Right cardiac atrium (tissue), 5 donors: ENCODE measurements around the gene HTR3E. TPM values are rescaled to one million over a fixed set of nuclear protein-coding genes. Genes with fewer than 3 reads are reported as not detected.
"Not testable (repeated sequence)": the region's sequence is repeated elsewhere in the genome, so short reads cannot be mapped to it uniquely, and the experiment has no call there.

Experiments used
- ATAC-seq, 2 donors: fragments of 200-7000 bp; cut with Tn5 transposase; one replicate each; pipeline versions ENCODE4 v1.8.0 to v1.9.1; 2020; ENCODE audit warnings: moderate library complexity in 2 of 2, mild to moderate bottlenecking in 1 of 2
- DNase-seq, 3 donors: peaks; one replicate each; pipeline ENCODE4 v3.0.0-alpha.2; 2020
- H3K27ac ChIP-seq: one replicate; pipeline ENCODE4 v1.5.1; 2013; ENCODE audit warnings: mild to moderate bottlenecking, low read length, control low read depth, moderate library complexity
- H3K27me3 ChIP-seq: one replicate; pipeline ENCODE4 v1.6.1; 2013; ENCODE audit not compliant: control insufficient read depth, insufficient read depth
- H3K4me1 ChIP-seq: one replicate; pipeline ENCODE4 v1.6.1; 2013; ENCODE audit warnings: low read length; ENCODE audit not compliant: control insufficient read depth, insufficient read depth
- H3K4me3 ChIP-seq: one replicate; pipeline ENCODE4 v1.5.1; 2013; ENCODE audit warnings: low read length, control low read depth
- H3K9me3 ChIP-seq: one replicate; pipeline ENCODE4 v1.6.1; 2013; ENCODE audit warnings: low read length; ENCODE audit not compliant: control insufficient read depth
- WGBS: extraction: QIAGEN DNeasy Blood & Tissue Kit; methylation state at CpG from one replicate; pipeline ENCODE4 v1.1.7; 2013; 5-methylcytosine and 5-hydroxymethylcytosine counted together
- intact Hi-C, 4 donors: fragments of 100-400 bp; cut with DNase I; formaldehyde crosslinking; loops; one replicate each; pipeline versions ENCODE4 v1.11.0 to v1.14.0; 2022 to 2023
- polyA plus RNA-seq: library from polyadenylated mRNA; stranded (reverse); fragments of 200-250 nt; gene quantifications from one replicate; pipeline ENCODE4 v1.2.3, GENCODE V29; 2013
- total RNA-seq, 4 donors: library from RNA; stranded (reverse); fragmentation: NEBNext Ultra II Directional; extraction: Animal tissue kit (Norgen Biotek cat#: 25700); gene quantifications; one replicate each; pipeline ENCODE4 v1.2.1, GENCODE V29; 2021
- donor health status: healthy with polysubstance abuse.
- donor health status: DM: no; HTN: yes; CAD: no.
- donor health status: DM: no; HTN: no; CAD: no.
- donor health status: DM: no; HTN: yes; CAD: no; lungs with severe emphysema.
- donor health status: DM: yes; HTN: yes; CAD: no.

Gene HTR3E
- total and polyA plus RNA-seq, 5 donors = not detected

GRCh38 chr3:184116017-184116416 lies 19.2 kb downstream of the HTR3E start:
- ATAC-seq (no peak), DNase-seq (no peak)
- WGBS = 83% methylated on average over 4 of the region's 4 CpGs
- H3K27me3 ChIP-seq = peaks cover 2% of the 10 kb centered on the region
- H3K9me3 ChIP-seq = no peaks in the 10 kb centered on the region
- no peaks in the 10 kb centered on the region for H3K4me1 ChIP-seq
- H3K27ac ChIP-seq = no peak overlapping the region
- no peak overlapping the region for H3K4me3 ChIP-seq
- intact Hi-C loops = no loop called here

DNA sequence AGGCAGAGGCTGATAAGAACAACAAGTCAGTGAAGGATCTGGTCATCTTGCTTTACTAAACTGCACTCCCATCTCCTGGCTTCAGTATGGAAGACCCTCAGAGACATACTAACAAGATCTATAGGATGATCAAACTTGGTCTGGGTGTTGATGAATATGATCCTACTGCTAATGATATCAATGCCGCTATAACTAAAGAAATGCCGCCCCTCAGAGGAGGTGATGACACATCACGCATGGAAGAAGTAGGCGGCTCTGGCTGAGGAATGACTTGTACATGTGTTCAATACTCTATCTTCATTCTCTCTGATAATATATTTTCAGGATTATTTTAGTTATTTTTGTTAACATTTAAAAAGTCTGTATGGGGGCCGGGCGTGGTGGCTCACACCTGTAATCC lies 20.8 kb downstream of the HTR3E start:
- Histone ChIP-seq H3K4me1 (no peaks in the 10 kb centered on the region), H3K27me3 (peaks cover 2% of the 10 kb centered on the region), H3K9me3 (no peaks in the 10 kb centered on the region), H3K4me3 (no peak overlapping the region), H3K27ac (no peak overlapping the region)
- ATAC-seq (no peak), DNase-seq (no peak)
- 81% methylated on average over 6 of the region's 6 CpGs for WGBS
- intact Hi-C loops = no loop called here

- not testable (repeated sequence) for H3K4me3 ChIP-seq
Measured at GRCh38 chr3:184121031-184121430, 24.2 kb downstream of the HTR3E start.

GRCh38 chr3:184126006-184126405 lies 29.1 kb downstream of the HTR3E start:
- Histone ChIP-seq H3K4me3 (no peak overlapping the region), H3K9me3 (no peaks in the 10 kb centered on the region), H3K27ac (no peak overlapping the region), H3K27me3 (no peaks in the 10 kb centered on the region), H3K4me1 (no peaks in the 10 kb centered on the region)
- DNase-seq (no peak), ATAC-seq (no peak)
- intact Hi-C loops = no loop called here
- WGBS = 73% methylated on average over 3 of the region's 3 CpGs

More at GRCh38 chr3:184121031-184121430, 24.2 kb downstream of the HTR3E start:
- intact Hi-C loops, H3K9me3 ChIP-seq, H3K27me3 ChIP-seq, H3K4me1 ChIP-seq, DNase-seq, ATAC-seq, H3K27ac ChIP-seq: not testable (repeated sequence)
- WGBS = 94% methylated on average over 8 of the region's 8 CpGs

DNA sequence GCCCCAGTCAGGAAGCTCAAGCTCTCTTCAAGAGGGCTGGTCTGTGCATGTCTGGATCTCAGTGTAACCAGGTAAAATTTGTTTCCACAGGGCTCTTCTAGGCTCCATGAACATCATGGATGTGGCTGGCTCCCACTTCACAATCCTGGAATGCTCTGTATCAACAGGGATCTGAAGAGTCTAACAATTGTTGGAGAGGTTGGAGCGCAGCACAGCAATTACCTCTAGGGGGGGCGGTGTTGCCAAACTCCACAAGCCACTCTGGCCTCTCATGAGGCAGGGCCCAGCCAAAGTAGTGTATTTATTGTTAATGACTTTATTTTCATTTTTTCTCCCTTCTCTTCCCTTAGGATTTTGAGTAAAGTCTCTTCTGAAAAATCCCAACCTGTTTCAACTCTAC lies 32.1 kb downstream of the HTR3E start:
- DNase-seq (no peak), ATAC-seq (peak; percentile 23 to 31)
- WGBS = 31% methylated on average over 2 of the region's 2 CpGs
- H3K27ac ChIP-seq = no peak overlapping the region
- no peaks in the 10 kb centered on the region for H3K9me3 ChIP-seq
- intact Hi-C loops = no loop called here
- no peaks in the 10 kb centered on the region for H3K27me3 ChIP-seq
- no peak overlapping the region for H3K4me3 ChIP-seq
- peaks cover 2% of the 10 kb centered on the region for H3K4me1 ChIP-seq

DNA sequence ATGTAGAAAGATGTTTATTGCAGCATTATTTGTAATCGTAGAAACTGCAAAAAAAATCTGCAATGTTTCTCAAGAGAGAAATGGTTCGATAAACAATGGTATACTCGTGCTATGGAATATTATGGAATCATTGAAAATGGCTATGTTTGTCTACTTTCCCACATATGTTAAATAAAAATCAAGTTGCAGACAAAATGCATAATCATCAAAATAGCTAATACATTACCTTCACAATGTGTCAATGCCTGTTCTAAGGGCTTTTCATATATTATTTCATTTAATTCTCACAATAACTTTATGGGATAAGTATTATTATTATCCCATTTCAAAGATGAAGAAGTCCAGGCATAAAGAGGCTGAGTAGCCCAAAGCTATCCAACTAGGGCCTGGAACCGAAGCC lies 36.1 kb downstream of the HTR3E start:
- DNase-seq (no peak), ATAC-seq (no peak)
- WGBS = 96% methylated on average over 4 of the region's 4 CpGs
- Histone ChIP-seq H3K27ac (no peak overlapping the region), H3K4me1 (peaks cover 2% of the 10 kb centered on the region), H3K4me3 (no peak overlapping the region), H3K9me3 (no peaks in the 10 kb centered on the region), H3K27me3 (no peaks in the 10 kb centered on the region)
- intact Hi-C loops = no loop called here

DNA sequence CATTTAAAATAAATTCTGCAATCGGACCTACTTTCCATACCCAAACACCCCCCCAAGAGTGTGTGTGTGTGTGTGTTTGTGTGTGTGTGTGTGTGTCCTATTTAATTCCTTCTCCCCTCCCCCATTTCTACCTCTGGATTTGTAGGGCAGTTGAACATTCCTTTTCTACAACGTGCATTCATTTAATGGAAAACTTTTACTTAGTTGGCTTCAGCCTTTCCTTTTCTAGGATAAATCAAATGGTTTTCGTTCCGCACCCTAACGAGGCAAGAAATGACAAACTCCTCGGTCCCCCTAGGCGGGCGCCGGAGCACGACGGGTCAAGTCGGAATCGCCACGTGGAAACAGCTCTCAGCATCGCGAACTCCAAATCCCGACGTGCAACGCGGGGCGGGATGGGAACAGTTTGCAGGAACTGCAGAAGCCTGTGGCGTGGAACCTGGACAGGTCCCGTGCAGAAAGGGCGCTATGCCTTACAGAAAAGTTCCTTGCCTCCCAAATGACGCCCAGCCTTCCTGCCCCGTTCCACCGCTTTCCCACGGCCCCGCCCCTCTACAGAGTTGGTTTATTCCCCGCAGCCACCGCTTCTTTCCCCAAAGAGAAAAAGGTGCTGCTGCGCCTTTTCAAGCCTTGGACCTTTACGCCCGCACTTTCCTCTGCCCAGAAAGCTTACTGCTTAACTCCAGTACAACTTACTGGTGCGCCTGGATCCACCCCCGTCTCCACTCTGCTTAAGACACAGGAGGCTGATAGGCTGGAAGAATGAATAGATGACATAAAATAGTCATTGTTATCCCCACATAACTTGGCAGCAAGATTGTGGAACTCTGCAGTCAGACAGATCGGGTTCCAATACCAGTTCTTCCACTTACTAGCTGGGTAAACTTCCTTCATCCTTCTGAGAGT lies 37.2 kb downstream of the HTR3E start:
- 1% methylated on average over 37 of the region's 37 CpGs for WGBS
- Histone ChIP-seq H3K27me3 (no peaks in the 10 kb centered on the region), H3K27ac (peak overlapping the region; percentile 82), H3K4me3 (peak overlapping the region; percentile 53), H3K9me3 (no peaks in the 10 kb centered on the region), H3K4me1 (peaks cover 2% of the 10 kb centered on the region)
- intact Hi-C loops = no loop called here
- peak; percentile 89 to 90 for ATAC-seq
- DNase-seq = peak; percentile 91 to 95 (median 93)

DNA sequence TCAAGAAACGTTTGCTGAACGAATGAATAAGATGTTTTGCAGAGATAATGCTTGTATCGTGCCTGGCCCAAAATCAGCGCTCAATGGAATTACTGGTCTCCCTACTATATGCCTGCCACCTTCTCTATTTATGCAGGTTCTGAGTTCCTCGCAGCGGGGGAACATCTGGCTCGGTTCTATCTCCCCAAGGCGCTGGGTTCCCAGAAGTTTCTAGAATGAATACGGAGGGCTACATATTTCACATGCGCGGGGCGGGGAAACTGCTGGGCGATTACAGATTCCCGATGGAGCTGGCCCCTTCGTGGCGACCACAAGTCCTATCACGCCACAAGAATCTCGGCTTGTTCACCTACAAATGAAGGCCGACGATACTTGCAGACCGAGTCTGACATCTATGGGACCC lies 37.9 kb downstream of the HTR3E start:
- intact Hi-C loops = no loop called here
- H3K27ac ChIP-seq = peak overlapping the region; percentile 82
- no peaks in the 10 kb centered on the region for H3K27me3 ChIP-seq
- peak overlapping the region; percentile 53 for H3K4me3 ChIP-seq
- no peaks in the 10 kb centered on the region for H3K9me3 ChIP-seq
- ATAC-seq = peak; percentile 7 to 17
- WGBS = under 1% methylated on average over 21 of the region's 21 CpGs
- H3K4me1 ChIP-seq = peaks cover 2% of the 10 kb centered on the region
- DNase-seq = no peak

GRCh38 chr3:184135149-184135910 lies 38.5 kb downstream of the HTR3E start, which contains the start of gene EIF2B5:
Gene EIF2B5 (plus strand): TSS chr3:184135358. CDS start chr3:184135386, 28 bp downstream.
- WGBS = under 1% methylated on average over 56 of the region's 56 CpGs
- DNase-seq (peak; percentile 95 to 97 (median 96)), ATAC-seq (peak; percentile 96)
- peak within 1 kb of the TSS; percentile 53 for H3K4me3 ChIP-seq
- no peaks in the 10 kb centered on the region for H3K27me3 ChIP-seq
- intact Hi-C loops = no loop called here
- peaks cover 2% of the 10 kb centered on the region for H3K4me1 ChIP-seq
- peak within 1 kb of the TSS; percentile 82 for H3K27ac ChIP-seq
- no peaks in the 10 kb centered on the region for H3K9me3 ChIP-seq

GRCh38 chr3:184135911-184136260 lies 39.0 kb downstream of the HTR3E start:
- intact Hi-C loops = no loop called here
- 2% methylated on average over 9 of the region's 9 CpGs for WGBS
- Histone ChIP-seq H3K27me3 (no peaks in the 10 kb centered on the region), H3K9me3 (no peaks in the 10 kb centered on the region), H3K4me3 (peak overlapping the region; percentile 53), H3K4me1 (peaks cover 2% of the 10 kb centered on the region), H3K27ac (peak overlapping the region; percentile 82)
- no peak for ATAC-seq
- DNase-seq = no peak

DNA sequence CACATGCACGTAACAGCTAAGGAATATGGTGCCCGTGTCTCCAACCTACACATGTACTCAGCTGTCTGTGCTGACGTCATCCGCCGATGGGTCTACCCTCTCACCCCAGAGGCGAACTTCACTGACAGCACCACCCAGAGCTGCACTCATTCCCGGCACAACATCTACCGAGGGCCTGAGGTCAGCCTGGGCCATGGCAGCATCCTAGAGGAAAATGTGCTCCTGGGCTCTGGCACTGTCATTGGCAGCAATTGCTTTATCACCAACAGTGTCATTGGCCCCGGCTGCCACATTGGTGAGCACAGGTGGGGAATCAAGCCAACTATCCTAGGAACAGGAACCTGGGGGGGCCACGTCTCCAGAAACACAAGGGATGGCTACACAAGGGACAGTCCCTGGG lies 43.6 kb downstream of the HTR3E start:
- intact Hi-C loops = loop anchor here in 2 of 4 donors (10.0 kb wide), 2 partner anchors 94 to 104 kb away; partner anchors contain the start of genes ALG3 (in 1 of the 2) and EEF1AKMT4 (in 1 of the 2)
- ATAC-seq (no peak), DNase-seq (no peak)
- H3K4me1 ChIP-seq = no peaks in the 10 kb centered on the region
- H3K27ac ChIP-seq = no peak overlapping the region
- no peak overlapping the region for H3K4me3 ChIP-seq
- 86% methylated on average over 10 of the region's 10 CpGs for WGBS
- H3K27me3 ChIP-seq = no peaks in the 10 kb centered on the region
- no peaks in the 10 kb centered on the region for H3K9me3 ChIP-seq
